Sigmoid colon (tissue), 7 donors: Measurements from ENCODE around the gene MYL3. TPM values are rescaled to one million over a fixed set of nuclear protein-coding genes. Genes with fewer than 3 reads are reported as not detected.

Experiments
- DNase-seq: peaks from one replicate; pipeline ENCODE4 v3.0.0-alpha.2; 2019
- H3K27ac ChIP-seq, 4 donors: fragments of 200-600 bp; sonication (generic); one replicate each; pipeline ENCODE4 v1.5.1; 2016 to 2019; ENCODE audit warnings: mild to moderate bottlenecking in 1 of 4
- H3K27me3 ChIP-seq, 3 donors: fragments of 200-600 bp; sonication (generic); one replicate each; pipeline ENCODE4 v1.5.1; 2019; ENCODE audit warnings: mild to moderate bottlenecking in 1 of 3
- H3K36me3 ChIP-seq, 4 donors: fragments of 200-600 bp; sonication (generic); one replicate each; pipeline ENCODE4 v1.5.1; 2016 to 2019
- H3K4me1 ChIP-seq, 4 donors: fragments of 200-600 bp; sonication (generic); one replicate each; pipeline ENCODE4 v1.5.1; 2017 to 2019
- H3K4me3 ChIP-seq, 4 donors: fragments of 200-600 bp; sonication (generic); one replicate each; pipeline ENCODE4 v1.5.1; 2017 to 2019; ENCODE audit warnings: mild to moderate bottlenecking in 2 of 4, moderate library complexity in 1 of 4
- H3K9me3 ChIP-seq, 4 donors: fragments of 200-600 bp in 3 of 4; sonication (generic) in 3 of 4; one replicate each; pipeline versions ENCODE4 v1.5.1 to v1.6.1; 2013 to 2019
- CTCF ChIP-seq, 4 experiments: fragments of 450-650 bp in 3 of 4; fragments of 200-600 bp in 1 of 4; IDR thresholded peaks; one replicate each; pipeline ENCODE4 v1.5.1; 2016 to 2019; ENCODE audit warnings: antibody characterized with exemption in 4 of 4, mild to moderate bottlenecking in 3 of 4, moderate library complexity in 2 of 4
- EP300 ChIP-seq, 4 donors: sonication (generic); formaldehyde crosslinking; IDR thresholded peaks; one replicate each; pipeline ENCODE4 v1.6.1; 2017; ENCODE audit warnings: antibody characterized with exemption in 4 of 4
- POLR2A ChIP-seq, 2 donors: fragments of 450-650 bp; IDR thresholded peaks; one replicate each; pipeline ENCODE4 v1.6.1; 2016; ENCODE audit warnings: antibody characterized with exemption in 2 of 2, mild to moderate bottlenecking in 2 of 2, moderate library complexity in 2 of 2
- POLR2AphosphoS5 ChIP-seq, 4 donors: sonication (generic); formaldehyde crosslinking; IDR thresholded peaks; one replicate each; pipeline ENCODE4 v1.6.1; 2017; ENCODE audit warnings: antibody characterized with exemption in 4 of 4
- WGBS, 2 donors: extraction: QIAGEN DNeasy Blood & Tissue Kit; methylation state at CpG; one replicate each; pipeline ENCODE4 v1.1.7; 2013; 5-methylcytosine and 5-hydroxymethylcytosine counted together
- intact Hi-C: fragments of 100-400 bp; cut with DNase I; formaldehyde crosslinking; loops from one replicate; pipeline ENCODE4 v1.15.1; 2023
- polyA plus RNA-seq, 3 donors: library from polyadenylated mRNA; stranded (reverse); fragments of 200-250 nt; gene quantifications; one replicate each; pipeline ENCODE4 v1.2.3, GENCODE V29; 2013
- total RNA-seq, 4 donors: library from RNA; depleted of rRNA; stranded (reverse); fragments of >200 nt; gene quantifications; one replicate each; pipeline ENCODE4 v1.1.0, GENCODE V29; 2016
- donor health status: healthy with polysubstance abuse.
- donor health status: Bipolar disorder and iron deficiency.
- donor health status: healthy.

The MYL3 gene
- total and polyA plus RNA-seq, 7 donors = 1.5 to 11.8 (median 3.9) TPM

DNA sequence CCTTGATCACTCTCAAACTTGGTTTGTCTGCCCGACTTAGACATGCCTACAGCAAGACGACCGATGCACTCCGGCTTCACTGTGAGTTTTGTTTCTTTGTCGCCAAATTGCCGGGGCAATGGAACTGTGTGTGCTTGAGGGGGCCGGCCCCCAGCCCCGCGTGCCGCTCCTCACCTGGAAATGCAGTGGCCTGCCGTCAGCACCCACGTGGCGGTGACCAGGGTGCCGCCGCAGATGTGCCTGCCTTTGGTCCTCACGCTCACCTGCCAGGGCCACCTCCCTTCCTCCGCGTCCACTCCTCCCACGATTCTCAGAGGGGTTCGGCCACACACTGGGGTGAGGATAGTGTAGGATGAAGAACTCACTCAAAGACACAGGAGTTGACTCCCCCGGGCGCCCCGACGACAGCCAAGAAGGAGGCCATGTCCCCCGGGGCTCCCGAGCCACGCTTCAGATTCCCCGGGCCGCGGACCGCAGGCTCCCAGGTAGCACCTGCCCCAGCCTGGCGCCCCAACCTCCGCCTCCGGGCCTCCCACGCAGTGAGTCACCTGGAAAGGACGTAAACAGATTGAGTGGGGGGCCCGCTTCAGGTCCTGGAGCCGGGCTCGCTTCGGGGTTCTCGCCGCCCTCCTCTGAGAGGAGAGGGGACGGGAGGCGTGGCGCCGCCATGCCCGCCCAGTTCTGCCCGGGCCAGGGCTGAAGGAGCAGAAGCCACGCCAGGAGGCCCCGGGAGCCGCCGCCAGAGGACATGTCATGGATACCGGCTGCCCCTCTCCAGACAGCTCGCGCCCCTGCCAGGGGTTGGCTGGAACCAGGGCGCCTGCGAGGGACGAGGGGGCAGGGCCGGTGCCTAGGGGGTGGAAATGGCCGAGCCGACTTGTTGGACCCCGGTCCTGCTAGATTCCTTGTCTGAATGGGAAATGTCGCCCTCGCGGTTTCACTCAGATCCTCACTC is 29.6 kb downstream of the MYL3 start:
- H3K4me1 ChIP-seq = no peaks in the 10 kb centered on the region
- intact Hi-C loops = no loop called here
- H3K27ac ChIP-seq = no peak overlapping the region
- no peaks in the 10 kb centered on the region for H3K27me3 ChIP-seq
- H3K36me3 ChIP-seq = no peaks in the 10 kb centered on the region
- TF ChIP-seq EP300 (IDR thresholded peaks at IDR 0.05) (no peak), POLR2A (IDR thresholded peaks at IDR 0.05) (no peak), CTCF (IDR thresholded peaks at IDR 0.05) (no peak), POLR2AphosphoS5 (IDR thresholded peaks at IDR 0.05) (no peak)
- H3K9me3 ChIP-seq = peaks cover 0 to 4% (median 2%) of the 10 kb centered on the region in 4 donors
- no peak overlapping the region for H3K4me3 ChIP-seq
- no peak for DNase-seq
- 95 to 96% methylated on average over 65 of the region's 65 CpGs for WGBS, 2 donors

- TF ChIP-seq POLR2A (IDR thresholded peaks at IDR 0.05) (no peak), EP300 (IDR thresholded peaks at IDR 0.05) (no peak), POLR2AphosphoS5 (IDR thresholded peaks at IDR 0.05) (no peak), CTCF (IDR thresholded peaks at IDR 0.05) (no peak)
- intact Hi-C loops = no loop called here
- no peaks in the 10 kb centered on the region for H3K4me1 ChIP-seq
- DNase-seq = no peak
- WGBS, 2 donors = 45 to 93% methylated on average over 1 of the region's 1 CpG
- H3K9me3 ChIP-seq = no peaks in the 10 kb centered on the region
- no peaks in the 10 kb centered on the region for H3K36me3 ChIP-seq
- no peaks in the 10 kb centered on the region for H3K27me3 ChIP-seq
- H3K4me3 ChIP-seq = no peak overlapping the region
- H3K27ac ChIP-seq = no peak overlapping the region
Measured at GRCh38 chr3:46831841-46832240, 31.4 kb downstream of the MYL3 start.

DNA sequence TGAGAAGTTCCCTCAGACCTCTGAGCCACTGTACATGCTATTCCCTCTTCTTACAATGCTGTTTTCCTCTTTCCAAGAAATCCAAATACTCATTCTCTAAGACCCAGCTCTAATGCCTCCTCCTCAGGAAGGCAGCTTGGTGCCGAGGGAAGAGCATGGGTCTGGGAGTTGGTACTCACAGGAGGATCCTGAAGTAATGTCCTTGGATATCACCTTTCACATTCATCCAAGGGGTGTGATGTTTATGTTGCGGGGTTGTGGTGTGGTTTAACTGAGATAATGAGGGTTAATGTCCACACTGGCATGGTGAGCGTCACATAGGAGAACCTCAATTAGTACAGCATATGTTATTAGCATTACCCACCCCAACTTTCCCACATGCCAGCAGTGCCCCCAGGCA is 31.9 kb downstream of the MYL3 start:
- WGBS, 2 donors = 88 to 91% methylated on average over 3 of the region's 3 CpGs
- H3K27me3 ChIP-seq = no peaks in the 10 kb centered on the region
- H3K4me3 ChIP-seq = no peak overlapping the region
- no peak for DNase-seq
- H3K4me1 ChIP-seq = no peaks in the 10 kb centered on the region
- no peaks in the 10 kb centered on the region for H3K9me3 ChIP-seq
- no peak overlapping the region for H3K27ac ChIP-seq
- TF ChIP-seq CTCF (IDR thresholded peaks at IDR 0.05) (no peak), POLR2A (IDR thresholded peaks at IDR 0.05) (no peak), EP300 (IDR thresholded peaks at IDR 0.05) (no peak), POLR2AphosphoS5 (IDR thresholded peaks at IDR 0.05) (no peak)
- H3K36me3 ChIP-seq = no peaks in the 10 kb centered on the region
- intact Hi-C loops = no loop called here

GRCh38 chr3:46830801-46831200 is 32.4 kb downstream of the MYL3 start:
- Histone ChIP-seq H3K9me3 (no peaks in the 10 kb centered on the region), H3K4me1 (no peaks in the 10 kb centered on the region), H3K27me3 (no peaks in the 10 kb centered on the region), H3K4me3 (no peak overlapping the region), H3K36me3 (no peaks in the 10 kb centered on the region), H3K27ac (no peak overlapping the region)
- 90 to 91% methylated on average over 2 of the region's 2 CpGs for WGBS, 2 donors
- intact Hi-C loops = no loop called here
- no peak for TF ChIP-seq POLR2A (IDR thresholded peaks at IDR 0.05)
- no peak for TF ChIP-seq POLR2AphosphoS5 (IDR thresholded peaks at IDR 0.05)
- no peak for TF ChIP-seq CTCF (IDR thresholded peaks at IDR 0.05)
- TF ChIP-seq EP300 (IDR thresholded peaks at IDR 0.05) = no peak
- no peak for DNase-seq
